HepG2 (cell line): Measurements from ENCODE around the gene ATP2B2. TPM values are rescaled to one million over a fixed set of nuclear protein-coding genes. Genes with fewer than 3 reads are reported as not detected.

Experiments
- ATAC-seq: fragments of 200-7000 bp; cut with Tn5 transposase; 3 replicates; pipeline ENCODE4 v1.9.1; 2020; ENCODE audit warnings: mild to moderate bottlenecking, moderate library complexity
- BruUV-seq: library from RNA; stranded (reverse); fragments of 400-500 nt; replicated peaks from 2 replicates; lab custom pipeline; 2021; lab: Mats Ljungman, UMichigan
- CTCF ChIA-PET: fragments of 300-600 bp; formaldehyde crosslinking; extraction: SDS; loops from one replicate; lab custom pipeline; 2021; ENCODE audit warnings: low total read pairs, inconsistent platforms, low intra/inter-chr PET ratio; lab: Yijun Ruan, JAX
- POLR2A ChIA-PET: fragments of 350-600 bp; sonication (Branson Sonifier 250); formaldehyde crosslinking; loops from one replicate; lab custom pipeline; 2020; ENCODE audit warnings: antibody characterized with exemption, inconsistent platforms; lab: Yijun Ruan, JAX
- DNase-seq: peaks from one replicate; pipeline ENCODE4 v3.0.0-alpha.2; 2015; ENCODE audit warnings: low spot score
- FAIRE-seq: peaks from 3 replicates; lab custom pipeline; 2011; peaks lifted over from hg19 to GRCh38; lab: Jason Lieb, UNC
- H2AFZ ChIP-seq: one replicate; pipeline ENCODE4 v1.6.1; 2011; ENCODE audit warnings: low read length, inconsistent platforms
- H3K27ac ChIP-seq: fragments of 300-600 bp; 3 replicates; pipeline ENCODE4 v1.8.0; 2011; ENCODE audit warnings: mixed run types, mild to moderate bottlenecking, mixed read lengths, low read length, inconsistent platforms; ENCODE audit not compliant: insufficient read depth; ENCODE audit errors: extremely low read length
- H3K27me3 ChIP-seq, 2 experiments: fragments of 200-600 bp in 1 of 2; 2 replicates in 1 of 2; 3 replicates in 1 of 2; pipeline versions ENCODE4 v1.6.0 to v1.8.0; 2011; ENCODE audit warnings: low read length in 2 of 2, mild to moderate bottlenecking in 2 of 2, moderate library complexity in 2 of 2, inconsistent platforms in 1 of 2; ENCODE audit not compliant: insufficient read depth in 2 of 2, control insufficient read depth in 1 of 2
- H3K36me3 ChIP-seq, 2 experiments: fragments of 200-600 bp in 1 of 2; replicated peaks in 1 of 2; 2 replicates in 1 of 2; 3 replicates in 1 of 2; pipeline versions ENCODE4 v1.5.1 to v1.8.0; 2011; ENCODE audit warnings: low read length in 2 of 2, inconsistent platforms in 1 of 2; ENCODE audit not compliant: insufficient read depth in 2 of 2, control insufficient read depth in 1 of 2
- H3K4me1 ChIP-seq: 2 replicates; pipeline ENCODE4 v1.5.1; 2012; ENCODE audit warnings: low read length, inconsistent platforms; ENCODE audit not compliant: insufficient read depth
- H3K4me2 ChIP-seq: 2 replicates; pipeline ENCODE4 v1.6.0; 2011; ENCODE audit warnings: low read depth, low read length, inconsistent platforms
- H3K4me3 ChIP-seq, 3 experiments: fragments of 200-600 bp in 1 of 3; sonication (generic), shearing (Covaris generic) in 1 of 3; replicated peaks in 1 of 3; 2 replicates each; pipeline ENCODE4 v1.5.1; 2011 to 2016; ENCODE audit warnings: low read length in 3 of 3, inconsistent platforms in 2 of 3, low read depth in 2 of 3, mild to moderate bottlenecking in 2 of 3, control low read depth in 1 of 3, mixed read lengths in 1 of 3; ENCODE audit not compliant: insufficient read depth in 1 of 3
- H3K79me2 ChIP-seq: one replicate; pipeline ENCODE4 v1.6.1; 2011; ENCODE audit warnings: low read length, inconsistent platforms; ENCODE audit not compliant: insufficient read depth
- H3K9ac ChIP-seq: 2 replicates; pipeline ENCODE4 v1.6.0; 2011; ENCODE audit warnings: mild to moderate bottlenecking, low read depth, low read length, inconsistent platforms; ENCODE audit not compliant: insufficient read depth
- H3K9me3 ChIP-seq: 2 replicates; pipeline ENCODE4 v1.5.1; 2012; ENCODE audit warnings: mild to moderate bottlenecking, low read length
- H4K20me1 ChIP-seq: 2 replicates; pipeline ENCODE4 v1.6.0; 2011; ENCODE audit warnings: inconsistent platforms, mild to moderate bottlenecking, low read length, moderate library complexity; ENCODE audit not compliant: insufficient read depth
- CHD2 ChIP-seq: IDR thresholded peaks from 2 replicates; pipeline ENCODE4 v1.6.1; 2011; ENCODE audit warnings: low read depth, low read length, improper control_type of control experiment
- GPN1 ChIP-seq: sonication (generic); formaldehyde crosslinking; IDR thresholded peaks from 2 replicates; pipeline ENCODE4 v1.5.1; 2020; ENCODE audit warnings: missing genetic modification reagents, borderline replicate concordance
- WIZ ChIP-seq: sonication (generic); formaldehyde crosslinking; IDR thresholded peaks from 2 replicates; pipeline ENCODE4 v1.5.1; 2020; ENCODE audit warnings: mild to moderate bottlenecking, missing genetic modification reagents
- ZBTB7A ChIP-seq: sonication (generic); formaldehyde crosslinking; IDR thresholded peaks from 2 replicates; pipeline ENCODE4 v1.8.0; 2022; ENCODE audit warnings: mild to moderate bottlenecking, missing genetic modification reagents
- ZNF777 ChIP-seq: sonication (generic); formaldehyde crosslinking; IDR thresholded peaks from 2 replicates; pipeline ENCODE4 v1.4.0; 2020; ENCODE audit warnings: missing genetic modification reagents
- WGBS: methylation state at CpG from one replicate; pipeline ENCODE4 v1.1.6; 2017; ENCODE audit warnings: low lambda C conversion rate; 5-methylcytosine and 5-hydroxymethylcytosine counted together
- in situ Hi-C: cut with HindIII; loops from 2 replicates; pipeline ENCODE4 v1.10.0; 2017; ENCODE audit warnings: low pct_unique_long_range_greater_than_20kb; ENCODE audit not compliant: extremely low pct_ligation_motif_present
- intact Hi-C: fragments of 100-400 bp; cut with micrococcal nuclease; formaldehyde crosslinking; loops from one replicate; pipeline ENCODE4 v1.10.0; 2022; ENCODE audit not compliant: unreplicated experiment
- polyA plus RNA-seq, 8 experiments: library from polyadenylated mRNA; depleted of rRNA in 3 of 8; stranded (reverse) in 7 of 8; unstranded in 1 of 8; fragments of >200 nt; fragmentation: Illumina TruSeq in 4 of 8; extraction: Trizol in 4 of 8; gene quantifications; 2 replicates each; pipeline versions ENCODE4 v1.2.1 to v1.2.3, GENCODE V29; 2011 to 2016; ENCODE audit warnings: low read depth in 4 of 8, missing spikeins in 1 of 8, mixed read lengths in 1 of 8; ENCODE audit not compliant: insufficient read depth in 1 of 8
- total RNA-seq, 5 experiments: library from RNA; depleted of rRNA; stranded (reverse); fragments of >200 nt; fragmentation: Illumina TruSeq; extraction: Trizol; gene quantifications; 2 replicates each; pipeline ENCODE4 v1.2.3, GENCODE V29; 2016; ENCODE audit warnings: low read depth in 1 of 5
- TF ChIP-seq, protein P1 (sequence below): sonication (generic); formaldehyde crosslinking; IDR thresholded peaks from 2 replicates; pipeline ENCODE4 v1.4.0; 2020; ENCODE audit warnings: mild to moderate bottlenecking, low read depth, missing genetic modification reagents

ATP2B2 gene
- total and polyA plus RNA-seq, 2 of the 13 experiments (the other 11 are each of a cell fraction or from before 2014, with no cell fraction given), result 1.5 to 2.3 TPM

DNA sequence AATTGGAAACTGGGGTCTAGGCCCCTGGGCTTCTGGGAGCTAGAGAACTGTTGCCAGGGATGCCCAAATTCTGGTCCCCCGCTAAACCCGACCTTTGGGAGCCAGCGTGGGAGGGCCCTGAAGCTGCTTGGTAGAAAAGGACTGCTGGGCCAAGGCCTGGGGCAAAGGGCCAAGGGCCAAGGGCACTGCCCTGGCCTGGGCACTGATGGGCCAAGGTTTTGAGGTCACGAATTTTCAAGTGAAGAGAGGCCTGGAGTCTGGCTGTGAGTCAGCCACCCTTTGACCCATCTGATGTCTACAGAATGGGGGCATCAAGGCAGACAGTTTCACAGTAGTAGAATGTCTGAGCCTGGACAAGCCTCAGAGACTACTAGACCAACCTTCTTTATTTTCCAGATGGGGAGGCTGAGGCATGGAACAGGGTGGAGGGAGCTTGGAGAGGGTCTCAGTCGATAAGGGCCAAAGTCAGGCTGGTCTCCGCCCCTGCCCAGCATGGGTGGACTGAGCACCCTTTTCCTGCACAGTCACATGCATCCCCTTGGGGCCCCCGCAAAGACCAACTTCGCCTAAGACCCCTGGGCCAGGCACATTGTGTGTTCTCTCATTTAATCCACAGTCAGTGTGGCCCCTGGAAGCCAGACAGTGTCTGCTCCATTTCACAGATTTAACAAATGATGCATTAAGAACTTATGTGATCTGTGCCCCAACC is 66.3 kb downstream of the ATP2B2 start:
- intact Hi-C loops (no loop called here), in situ Hi-C loops (no loop called here)
- POLR2A ChIA-PET, result no interaction called here
- Histone ChIP-seq H3K4me2 (no peak overlapping the region), H3K9me3 (no peaks in the 10 kb centered on the region), H2AFZ (no peak overlapping the region), H3K27ac (no peak overlapping the region), H3K9ac (no peak overlapping the region), H3K4me1 (no peaks in the 10 kb centered on the region), H3K79me2 (no peaks in the 10 kb centered on the region), H3K36me3 (no peaks in the 10 kb centered on the region), H3K4me3 (no peak overlapping the region), H4K20me1 (no peaks in the 10 kb centered on the region), H3K27me3 (no peaks in the 10 kb centered on the region; a peak in 1 of 5 replicates)
- CTCF ChIA-PET, result no interaction called here
- TF ChIP-seq, protein P1, sequence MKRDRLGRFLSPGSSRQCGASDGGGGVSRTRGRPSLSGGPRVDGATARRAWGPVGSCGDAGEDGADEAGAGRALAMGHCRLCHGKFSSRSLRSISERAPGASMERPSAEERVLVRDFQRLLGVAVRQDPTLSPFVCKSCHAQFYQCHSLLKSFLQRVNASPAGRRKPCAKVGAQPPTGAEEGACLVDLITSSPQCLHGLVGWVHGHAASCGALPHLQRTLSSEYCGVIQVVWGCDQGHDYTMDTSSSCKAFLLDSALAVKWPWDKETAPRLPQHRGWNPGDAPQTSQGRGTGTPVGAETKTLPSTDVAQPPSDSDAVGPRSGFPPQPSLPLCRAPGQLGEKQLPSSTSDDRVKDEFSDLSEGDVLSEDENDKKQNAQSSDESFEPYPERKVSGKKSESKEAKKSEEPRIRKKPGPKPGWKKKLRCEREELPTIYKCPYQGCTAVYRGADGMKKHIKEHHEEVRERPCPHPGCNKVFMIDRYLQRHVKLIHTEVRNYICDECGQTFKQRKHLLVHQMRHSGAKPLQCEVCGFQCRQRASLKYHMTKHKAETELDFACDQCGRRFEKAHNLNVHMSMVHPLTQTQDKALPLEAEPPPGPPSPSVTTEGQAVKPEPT (CRISPR knock-in tag), result no peak
- TF ChIP-seq WIZ (CRISPR knock-in tag) (no peak), ZBTB7A (CRISPR knock-in tag) (no peak), GPN1 (no peak), CHD2 (no peak), ZNF777 (no peak)
- BruUV-seq, result no TSS peak
- ATAC-seq, result no peak
- no peak for FAIRE-seq
- no peak for DNase-seq
- 78% methylated on average over 6 of the region's 8 CpGs for WGBS
